ENCODE measurements around the gene ULK1. TPM values are rescaled to one million over a fixed set of nuclear protein-coding genes. Genes with fewer than 3 reads are reported as not detected.

The ULK1 gene
- total and polyA plus RNA-seq, 2 experiments from 2014 or later, result 8.4 to 33.8 TPM

GRCh38 chr12:131929581-131930456, 35.4 kb downstream of the ULK1 start:
- Mint-ChIP-seq H3K9me3 (peaks cover 16% of the 10 kb centered on the region), H3K27ac (peak overlapping the region; percentile 98), H3K4me1 (peaks cover 16% of the 10 kb centered on the region), H3K4me3 (peak overlapping the region; percentile 97), H3K27me3 (ENCODE audit: insufficient read depth, low read depth, poor library complexity) (peaks cover 18% of the 10 kb centered on the region), H3K36me3 (ENCODE audit: low read depth) (peaks cover 52% of the 10 kb centered on the region)
- Histone ChIP-seq H3K9me2 (ENCODE audit: insufficient read depth) (no peaks in the 10 kb centered on the region), H3F3A (replicated peaks; ENCODE audit: low read depth) (0 out of 2 replicates have a peak, but pooled peaks cover 13% of the 10 kb centered on the region), H2AFZ (no peak overlapping the region), H4K20me1 (replicated peaks; ENCODE audit: insufficient read depth) (peaks cover 4% of the 10 kb centered on the region; the same call in 1 of the 2 replicates), H3K27ac (ENCODE audit: low read depth) (peak overlapping the region; percentile 79; the same call in 1 of the 2 replicates), H3K36me3 (ENCODE audit: insufficient read depth) (peaks cover 35% of the 10 kb centered on the region), H3K79me2 (replicated peaks; ENCODE audit: insufficient read depth) (peaks cover 25% of the 10 kb centered on the region), H3K4me2 (peak overlapping the region; percentile 93), H3K4me3 (peak overlapping the region; percentile 95), H3K4me1 (ENCODE audit: insufficient read depth) (peaks cover 9% of the 10 kb centered on the region), H3K27me3 (ENCODE audit: insufficient read depth) (no peaks in the 10 kb centered on the region)
- DNase-seq (ENCODE audit: low spot score), result no peak
- TF ChIP-seq ZNF462 (CRISPR knock-in tag; IDR thresholded peaks at IDR 0.05) (no peak), ZNF331 (CRISPR knock-in tag; IDR thresholded peaks at IDR 0.05; ENCODE audit: low read depth) (no peak), CREB1 (CRISPR knock-in tag; IDR thresholded peaks at IDR 0.05; ENCODE audit: low read depth) (no peak)
- ATAC-seq, result peak; percentile 32

DNA sequence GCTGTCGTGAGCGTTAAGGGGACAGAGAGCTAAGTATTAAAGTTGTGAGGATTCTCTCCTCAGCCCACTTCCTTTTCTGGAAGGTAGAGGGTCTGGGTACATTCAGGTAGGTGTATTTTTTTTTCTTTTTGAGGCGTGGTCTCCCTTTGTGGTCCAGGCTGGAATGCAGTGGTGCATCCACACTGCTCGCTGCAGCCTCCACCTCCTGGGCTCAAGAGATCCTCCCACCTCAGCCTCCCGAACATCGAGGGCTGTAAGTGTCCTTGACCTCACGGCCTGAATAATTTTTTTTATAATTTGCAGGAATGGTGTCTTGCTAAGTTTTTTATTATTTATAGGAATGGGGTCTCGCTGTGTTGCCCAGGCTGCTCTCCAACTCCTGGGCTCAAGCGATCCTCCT, 36.1 kb downstream of the ULK1 start:
- DNase-seq (ENCODE audit: low spot score), result no peak
- peaks cover 18% of the 10 kb centered on the region for H3K27me3 Mint-ChIP-seq (ENCODE audit: insufficient read depth, low read depth, poor library complexity)
- Histone ChIP-seq H3K9me2 (ENCODE audit: insufficient read depth) (no peaks in the 10 kb centered on the region), H3K36me3 (ENCODE audit: insufficient read depth) (peaks cover 40% of the 10 kb centered on the region), H4K20me1 (replicated peaks; ENCODE audit: insufficient read depth) (peaks cover 4% of the 10 kb centered on the region; the same call in 1 of the 2 replicates), H3K4me2 (peak overlapping the region; percentile 93), H3K27ac (ENCODE audit: low read depth) (no peak overlapping the region), H2AFZ (no peak overlapping the region), H3K27me3 (ENCODE audit: insufficient read depth) (no peaks in the 10 kb centered on the region), H3K4me1 (ENCODE audit: insufficient read depth) (peaks cover 9% of the 10 kb centered on the region), H3F3A (replicated peaks; ENCODE audit: low read depth) (0 out of 2 replicates have a peak, but pooled peaks cover 13% of the 10 kb centered on the region), H3K4me3 (peak overlapping the region; percentile 95), H3K79me2 (replicated peaks; ENCODE audit: insufficient read depth) (peaks cover 25% of the 10 kb centered on the region)
- H3K4me3 Mint-ChIP-seq, result peak overlapping the region; percentile 97
- H3K4me1 Mint-ChIP-seq, result peaks cover 16% of the 10 kb centered on the region
- peaks cover 16% of the 10 kb centered on the region for H3K9me3 Mint-ChIP-seq
- H3K36me3 Mint-ChIP-seq (ENCODE audit: low read depth), result peaks cover 58% of the 10 kb centered on the region
- ATAC-seq, result no peak
- peak overlapping the region; percentile 83 for H3K27ac Mint-ChIP-seq
- TF ChIP-seq REST (IDR thresholded peaks at IDR 0.05; ENCODE audit: unreplicated experiment) (no peak), STAT1 (IDR thresholded peaks at IDR 0.05; ENCODE audit: unreplicated experiment) (no peak), EZH2 (IDR thresholded peaks at IDR 0.05; ENCODE audit: low read depth, unreplicated experiment) (no peak), ZNF114 (CRISPR knock-in tag; IDR thresholded peaks at IDR 0.05) (no peak)
- TF ChIP-seq, protein P1, sequence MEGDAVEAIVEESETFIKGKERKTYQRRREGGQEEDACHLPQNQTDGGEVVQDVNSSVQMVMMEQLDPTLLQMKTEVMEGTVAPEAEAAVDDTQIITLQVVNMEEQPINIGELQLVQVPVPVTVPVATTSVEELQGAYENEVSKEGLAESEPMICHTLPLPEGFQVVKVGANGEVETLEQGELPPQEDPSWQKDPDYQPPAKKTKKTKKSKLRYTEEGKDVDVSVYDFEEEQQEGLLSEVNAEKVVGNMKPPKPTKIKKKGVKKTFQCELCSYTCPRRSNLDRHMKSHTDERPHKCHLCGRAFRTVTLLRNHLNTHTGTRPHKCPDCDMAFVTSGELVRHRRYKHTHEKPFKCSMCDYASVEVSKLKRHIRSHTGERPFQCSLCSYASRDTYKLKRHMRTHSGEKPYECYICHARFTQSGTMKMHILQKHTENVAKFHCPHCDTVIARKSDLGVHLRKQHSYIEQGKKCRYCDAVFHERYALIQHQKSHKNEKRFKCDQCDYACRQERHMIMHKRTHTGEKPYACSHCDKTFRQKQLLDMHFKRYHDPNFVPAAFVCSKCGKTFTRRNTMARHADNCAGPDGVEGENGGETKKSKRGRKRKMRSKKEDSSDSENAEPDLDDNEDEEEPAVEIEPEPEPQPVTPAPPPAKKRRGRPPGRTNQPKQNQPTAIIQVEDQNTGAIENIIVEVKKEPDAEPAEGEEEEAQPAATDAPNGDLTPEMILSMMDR (conservative IDR thresholded peaks at IDR 0.05; ENCODE audit: low read depth in 2 of 2), result no peak
